SK-N-SH (cell line): Measurements from ENCODE around the gene CREB5. TPM values are rescaled to one million over a fixed set of nuclear protein-coding genes. Genes with fewer than 3 reads are reported as not detected.

Experiments
- CTCF ChIA-PET: fragments of 300-600, 350-600 bp; formaldehyde crosslinking; extraction: SDS; loops from one replicate; lab custom pipeline; 2021; lab: Yijun Ruan, JAX
- POLR2A ChIA-PET: fragments of 350-600 bp; sonication (Branson Sonifier 250); formaldehyde crosslinking; extraction: SDS; loops from one replicate; lab custom pipeline; 2020; ENCODE audit warnings: antibody characterized with exemption, inconsistent platforms; lab: Yijun Ruan, JAX
- DNase-seq: peaks from one replicate; pipeline ENCODE4 v3.0.0; 2012
- H2AFZ ChIP-seq: fragments of 200-600 bp; sonication (generic); 2 replicates; pipeline ENCODE4 v1.8.1; 2016; ENCODE audit warnings: antibody characterized with exemption, mild to moderate bottlenecking, low read depth
- H3F3A ChIP-seq: fragments of 200-600 bp; sonication (generic); replicated peaks from 2 replicates; pipeline ENCODE3; 2016; ENCODE audit warnings: antibody characterized with exemption, mild to moderate bottlenecking; ENCODE audit not compliant: insufficient read depth
- H3K27ac ChIP-seq, 2 experiments: fragments of 200-500 bp in 1 of 2; fragments of 200-600 bp in 1 of 2; sonication (Bioruptor generic) in 1 of 2; sonication (generic), shearing (Covaris generic) in 1 of 2; 2 replicates each; pipeline versions ENCODE4 v1.5.1 to v1.6.1; 2014 to 2016; ENCODE audit warnings: low read depth in 2 of 2, inconsistent platforms in 1 of 2, low read length in 1 of 2, mild to moderate bottlenecking in 1 of 2, mixed read lengths in 1 of 2
- H3K27me3 ChIP-seq: fragments of 200-600 bp; sonication (generic), shearing (Covaris generic); 2 replicates; pipeline ENCODE4 v1.6.1; 2016; ENCODE audit warnings: mixed run types; ENCODE audit not compliant: insufficient read depth
- H3K36me3 ChIP-seq, 2 experiments: fragments of 200-500 bp in 1 of 2; fragments of 200-600 bp in 1 of 2; sonication (Bioruptor generic) in 1 of 2; sonication (generic) in 1 of 2; replicated peaks in 1 of 2; 2 replicates each; pipeline versions ENCODE3 to v1.5.1; 2014 to 2016; ENCODE audit warnings: low read length in 1 of 2, mild to moderate bottlenecking in 1 of 2; ENCODE audit not compliant: insufficient read depth in 2 of 2, control insufficient read depth in 1 of 2
- H3K4me1 ChIP-seq, 2 experiments: fragments of 200-500 bp in 1 of 2; fragments of 200-600 bp in 1 of 2; sonication (Bioruptor generic) in 1 of 2; sonication (generic), shearing (Covaris generic) in 1 of 2; 2 replicates each; pipeline versions ENCODE4 v1.5.1 to v1.6.1; 2014 to 2016; ENCODE audit warnings: low read depth in 1 of 2, low read length in 1 of 2, mixed run types in 1 of 2; ENCODE audit not compliant: insufficient read depth in 2 of 2, control insufficient read depth in 1 of 2
- H3K4me2 ChIP-seq: fragments of 200-600 bp; sonication (generic), shearing (Covaris generic); 2 replicates; pipeline ENCODE4 v1.6.1; 2017; ENCODE audit warnings: mixed run types
- H3K4me3 ChIP-seq, 2 experiments: fragments of 200-500 bp in 1 of 2; fragments of 200-600 bp in 1 of 2; sonication (Bioruptor generic) in 1 of 2; sonication (generic), shearing (Covaris generic) in 1 of 2; 2 replicates each; pipeline versions ENCODE4 v1.5.1 to v1.8.1; 2014 to 2016; ENCODE audit warnings: low read depth in 2 of 2, inconsistent platforms in 1 of 2, low read length in 1 of 2, mild to moderate bottlenecking in 1 of 2, mixed read lengths in 1 of 2, moderate library complexity in 1 of 2
- H3K79me2 ChIP-seq: fragments of 200-600 bp; sonication (generic); 2 replicates; pipeline ENCODE4 v1.8.1; 2017; ENCODE audit warnings: mild to moderate bottlenecking; ENCODE audit not compliant: insufficient read depth
- H3K9ac ChIP-seq: fragments of 200-600 bp; sonication (generic); 2 replicates; pipeline ENCODE4 v1.6.1; 2017; ENCODE audit warnings: mixed run types
- H3K9me2 ChIP-seq: fragments of 200-600 bp; sonication (generic); 2 replicates; pipeline ENCODE4 v1.6.1; 2017; ENCODE audit warnings: mixed run types
- H3K9me3 ChIP-seq: fragments of 200-600 bp; sonication (generic); 2 replicates; pipeline ENCODE4 v1.6.1; 2017; ENCODE audit warnings: mixed run types, mild to moderate bottlenecking, moderate library complexity
- H4K20me1 ChIP-seq: fragments of 200-600 bp; sonication (generic); 2 replicates; pipeline ENCODE4 v1.6.1; 2017; ENCODE audit warnings: mild to moderate bottlenecking, mixed run types; ENCODE audit not compliant: insufficient read depth
- CHD2 ChIP-seq: fragments of 150-350 bp; IDR thresholded peaks from 2 replicates; pipeline ENCODE4 v1.6.1; 2018; ENCODE audit warnings: low read length; ENCODE audit not compliant: partially characterized antibody
- EP300 ChIP-seq, 2 experiments: IDR thresholded peaks; 2 replicates each; pipeline versions ENCODE4 v1.4.0 to v1.6.1; 2012; ENCODE audit warnings: borderline replicate concordance in 1 of 2, low read depth in 1 of 2, low read length in 1 of 2
- FOSL2 ChIP-seq: IDR thresholded peaks from 2 replicates; pipeline ENCODE4 v1.4.0; 2012; ENCODE audit warnings: low read depth, mild to moderate bottlenecking, moderate library complexity, borderline replicate concordance
- FOXJ3 ChIP-seq: sonication (generic); formaldehyde crosslinking; IDR thresholded peaks from 2 replicates; pipeline ENCODE4 v1.5.1; 2020; ENCODE audit warnings: mild to moderate bottlenecking, missing genetic modification reagents
- FOXM1 ChIP-seq: IDR thresholded peaks from 2 replicates; pipeline ENCODE4 v1.4.0; 2012; ENCODE audit warnings: low read depth, mild to moderate bottlenecking
- NRF1 ChIP-seq: IDR thresholded peaks from 2 replicates; pipeline ENCODE4 v1.6.1; 2012; ENCODE audit warnings: low read depth, mild to moderate bottlenecking, low read length
- PBX3 ChIP-seq: IDR thresholded peaks from 2 replicates; pipeline ENCODE4; 2012
- RAD21 ChIP-seq: IDR thresholded peaks from 2 replicates; pipeline ENCODE4 v1.6.1; 2012; ENCODE audit warnings: mild to moderate bottlenecking, low read length
- TAF1 ChIP-seq: IDR thresholded peaks from 2 replicates; pipeline ENCODE4 v1.6.1; 2012; ENCODE audit warnings: low read depth, mild to moderate bottlenecking, low read length, moderate library complexity, borderline replicate concordance
- TCF12 ChIP-seq: IDR thresholded peaks from 2 replicates; pipeline ENCODE4 v1.4.0; 2012
- YY1 ChIP-seq: IDR thresholded peaks from 2 replicates; pipeline ENCODE4 v1.4.0; 2012; ENCODE audit warnings: low read depth, mild to moderate bottlenecking
- WGBS: methylation state at CpG from one replicate; pipeline ENCODE4 v1.1.6; 2017; ENCODE audit warnings: low lambda C conversion rate; 5-methylcytosine and 5-hydroxymethylcytosine counted together
- polyA plus RNA-seq, 3 experiments: library from polyadenylated mRNA; depleted of rRNA; stranded (reverse); fragments of >200 nt; gene quantifications; 2 replicates each; pipeline ENCODE4 v1.2.3, GENCODE V29; 2012
- TF ChIP-seq, protein P1 (sequence below): IDR thresholded peaks from 2 replicates; pipeline ENCODE4 v1.6.1; 2012; ENCODE audit warnings: mild to moderate bottlenecking, low read depth, low read length, moderate library complexity
- TF ChIP-seq, protein P2 (sequence below): fragments of 150-350 bp; IDR thresholded peaks from 2 replicates; pipeline ENCODE4 v1.6.1; 2017; ENCODE audit warnings: antibody characterized with exemption, low read length, low read depth, borderline replicate concordance
- TF ChIP-seq, protein P3 (sequence below): fragments of 150-350 bp; IDR thresholded peaks from 2 replicates; pipeline ENCODE4 v1.6.1; 2016; ENCODE audit warnings: mild to moderate bottlenecking, low read depth, low read length

Gene CREB5
- polyA plus RNA-seq, 1 of the 3 experiments (the other 2 are of a cell fraction) = 19.3 TPM

DNA sequence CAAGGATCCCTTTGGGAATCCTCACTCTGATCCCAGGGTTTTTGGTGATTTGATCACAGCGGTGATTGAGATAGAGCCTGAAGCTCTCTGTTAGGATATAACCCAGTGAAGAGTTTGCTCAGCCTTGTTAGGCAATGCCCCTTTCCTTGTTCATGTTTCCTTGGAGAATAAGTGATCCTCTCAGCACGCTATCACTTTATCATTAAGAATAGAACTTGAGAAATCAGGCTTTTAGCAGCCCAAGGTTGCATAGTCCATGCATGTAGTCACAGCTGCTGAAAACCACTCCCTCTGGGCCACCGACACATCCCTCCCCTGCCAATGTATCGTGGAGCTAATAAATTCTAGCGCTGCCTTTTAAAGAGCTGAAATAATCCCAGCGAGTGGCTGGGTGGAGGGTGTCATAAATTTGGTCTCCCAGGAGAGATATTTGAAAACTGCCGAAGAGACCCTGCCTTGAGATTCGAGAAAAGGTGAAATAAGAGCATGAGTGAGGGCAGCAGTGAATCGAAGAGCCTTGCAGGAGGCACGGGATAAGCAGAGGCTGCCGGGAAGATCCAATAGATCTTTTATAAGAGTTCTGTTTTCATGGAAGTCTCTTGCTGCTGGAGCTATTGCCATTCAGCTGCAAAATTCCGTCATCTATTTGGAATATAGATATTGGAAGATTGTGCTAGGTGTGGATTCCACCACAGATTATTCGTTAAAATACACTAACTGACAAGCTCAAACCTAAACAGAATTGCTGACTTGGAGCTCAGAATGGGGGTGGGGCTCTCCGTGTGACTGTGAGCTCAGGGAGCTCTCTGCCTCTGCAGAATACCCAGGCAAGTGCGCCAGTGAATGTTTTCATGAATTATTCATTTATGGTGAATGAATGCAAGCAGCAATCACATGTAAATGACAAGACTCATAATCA is 296.0 kb downstream of the CREB5 start:
- no peaks in the 10 kb centered on the region for H3K27me3 ChIP-seq
- H3K9ac ChIP-seq = no peak overlapping the region
- no peak overlapping the region for H2AFZ ChIP-seq
- no peak for TF ChIP-seq PBX3
- TF ChIP-seq, protein P1, sequence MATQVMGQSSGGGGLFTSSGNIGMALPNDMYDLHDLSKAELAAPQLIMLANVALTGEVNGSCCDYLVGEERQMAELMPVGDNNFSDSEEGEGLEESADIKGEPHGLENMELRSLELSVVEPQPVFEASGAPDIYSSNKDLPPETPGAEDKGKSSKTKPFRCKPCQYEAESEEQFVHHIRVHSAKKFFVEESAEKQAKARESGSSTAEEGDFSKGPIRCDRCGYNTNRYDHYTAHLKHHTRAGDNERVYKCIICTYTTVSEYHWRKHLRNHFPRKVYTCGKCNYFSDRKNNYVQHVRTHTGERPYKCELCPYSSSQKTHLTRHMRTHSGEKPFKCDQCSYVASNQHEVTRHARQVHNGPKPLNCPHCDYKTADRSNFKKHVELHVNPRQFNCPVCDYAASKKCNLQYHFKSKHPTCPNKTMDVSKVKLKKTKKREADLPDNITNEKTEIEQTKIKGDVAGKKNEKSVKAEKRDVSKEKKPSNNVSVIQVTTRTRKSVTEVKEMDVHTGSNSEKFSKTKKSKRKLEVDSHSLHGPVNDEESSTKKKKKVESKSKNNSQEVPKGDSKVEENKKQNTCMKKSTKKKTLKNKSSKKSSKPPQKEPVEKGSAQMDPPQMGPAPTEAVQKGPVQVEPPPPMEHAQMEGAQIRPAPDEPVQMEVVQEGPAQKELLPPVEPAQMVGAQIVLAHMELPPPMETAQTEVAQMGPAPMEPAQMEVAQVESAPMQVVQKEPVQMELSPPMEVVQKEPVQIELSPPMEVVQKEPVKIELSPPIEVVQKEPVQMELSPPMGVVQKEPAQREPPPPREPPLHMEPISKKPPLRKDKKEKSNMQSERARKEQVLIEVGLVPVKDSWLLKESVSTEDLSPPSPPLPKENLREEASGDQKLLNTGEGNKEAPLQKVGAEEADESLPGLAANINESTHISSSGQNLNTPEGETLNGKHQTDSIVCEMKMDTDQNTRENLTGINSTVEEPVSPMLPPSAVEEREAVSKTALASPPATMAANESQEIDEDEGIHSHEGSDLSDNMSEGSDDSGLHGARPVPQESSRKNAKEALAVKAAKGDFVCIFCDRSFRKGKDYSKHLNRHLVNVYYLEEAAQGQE = no peak
- TF ChIP-seq CHD2 = no peak
- no peak for TF ChIP-seq TAF1
- TF ChIP-seq, all 33 proteins: peak for 0
- no peaks in the 10 kb centered on the region for H3K9me2 ChIP-seq
- no peaks in the 10 kb centered on the region for H4K20me1 ChIP-seq
- no peaks in the 10 kb centered on the region for H3K9me3 ChIP-seq
- DNase-seq = no peak
- H3F3A ChIP-seq = no peaks in the 10 kb centered on the region
- ChIA-PET POLR2A (no interaction called here), CTCF (interaction anchor here (1.0 to 1.2 kb wide), 4 partner anchors 10 to 409 kb away, joined by 3 to 4 read pairs (median 4); no protein-coding TSS in a partner anchor)
- H3K4me1 ChIP-seq = peaks cover 0 to 4% of the 10 kb centered on the region in 2 experiments; a peak in 1 of 4 replicates
- H3K36me3 ChIP-seq = no peaks in the 10 kb centered on the region
- 87% methylated on average over 15 of the region's 15 CpGs for WGBS
- H3K79me2 ChIP-seq = no peaks in the 10 kb centered on the region
- no peak overlapping the region for H3K4me2 ChIP-seq
- no peak overlapping the region for H3K4me3 ChIP-seq
- H3K27ac ChIP-seq = no peak overlapping the region

DNA sequence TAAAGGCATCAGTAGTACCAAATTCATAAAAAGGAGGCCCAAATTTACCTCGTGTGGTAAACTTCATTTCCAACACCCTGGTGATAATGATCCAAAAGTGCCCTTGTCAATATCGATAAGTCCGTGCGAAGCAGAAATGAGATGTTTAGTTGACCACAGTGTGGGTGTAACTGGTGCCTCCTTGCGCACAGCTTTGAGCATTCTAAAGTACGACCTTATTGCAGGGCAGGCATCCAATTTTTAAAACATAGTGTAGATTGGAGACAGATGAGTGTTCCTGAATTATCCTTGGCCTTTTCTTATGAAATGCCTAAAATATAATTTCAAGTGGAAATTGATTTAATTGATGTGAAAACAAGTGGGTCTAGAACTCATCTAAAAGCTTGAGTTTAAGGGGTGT is 297.4 kb downstream of the CREB5 start:
- H3F3A ChIP-seq = no peaks in the 10 kb centered on the region
- H3K79me2 ChIP-seq = no peaks in the 10 kb centered on the region
- no peak overlapping the region for H3K9ac ChIP-seq
- no peak overlapping the region for H3K4me2 ChIP-seq
- H3K9me3 ChIP-seq = no peaks in the 10 kb centered on the region
- no peak overlapping the region for H3K27ac ChIP-seq
- ChIA-PET CTCF (interaction anchor here (1.2 kb wide), 1 partner anchor 26 kb away, joined by 3 read pairs; no protein-coding TSS in a partner anchor), POLR2A (no interaction called here)
- H3K36me3 ChIP-seq = no peaks in the 10 kb centered on the region
- WGBS = 90% methylated on average over 6 of the region's 6 CpGs
- H2AFZ ChIP-seq = no peak overlapping the region
- peaks cover 0 to 4% of the 10 kb centered on the region in 2 experiments; a peak in 1 of 4 replicates for H3K4me1 ChIP-seq
- TF ChIP-seq, protein P1 = no peak
- TF ChIP-seq TCF12 = no peak
- TF ChIP-seq FOSL2 = no peak
- no peak for TF ChIP-seq EP300 (IDR thresholded peaks at IDR 0.05; ENCODE audit: borderline replicate concordance in 1 of 2, low read depth in 1 of 2, low read length in 1 of 2)
- TF ChIP-seq, protein P2, sequence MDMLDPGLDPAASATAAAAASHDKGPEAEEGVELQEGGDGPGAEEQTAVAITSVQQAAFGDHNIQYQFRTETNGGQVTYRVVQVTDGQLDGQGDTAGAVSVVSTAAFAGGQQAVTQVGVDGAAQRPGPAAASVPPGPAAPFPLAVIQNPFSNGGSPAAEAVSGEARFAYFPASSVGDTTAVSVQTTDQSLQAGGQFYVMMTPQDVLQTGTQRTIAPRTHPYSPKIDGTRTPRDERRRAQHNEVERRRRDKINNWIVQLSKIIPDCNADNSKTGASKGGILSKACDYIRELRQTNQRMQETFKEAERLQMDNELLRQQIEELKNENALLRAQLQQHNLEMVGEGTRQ = no peak
- TF ChIP-seq FOXJ3 (CRISPR knock-in tag) = no peak
- TF ChIP-seq NRF1 = no peak
- TF ChIP-seq, protein P3, sequence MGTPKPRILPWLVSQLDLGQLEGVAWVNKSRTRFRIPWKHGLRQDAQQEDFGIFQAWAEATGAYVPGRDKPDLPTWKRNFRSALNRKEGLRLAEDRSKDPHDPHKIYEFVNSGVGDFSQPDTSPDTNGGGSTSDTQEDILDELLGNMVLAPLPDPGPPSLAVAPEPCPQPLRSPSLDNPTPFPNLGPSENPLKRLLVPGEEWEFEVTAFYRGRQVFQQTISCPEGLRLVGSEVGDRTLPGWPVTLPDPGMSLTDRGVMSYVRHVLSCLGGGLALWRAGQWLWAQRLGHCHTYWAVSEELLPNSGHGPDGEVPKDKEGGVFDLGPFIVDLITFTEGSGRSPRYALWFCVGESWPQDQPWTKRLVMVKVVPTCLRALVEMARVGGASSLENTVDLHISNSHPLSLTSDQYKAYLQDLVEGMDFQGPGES = no peak
- no peak for TF ChIP-seq FOXM1
- TF ChIP-seq YY1 = no peak
- TF ChIP-seq RAD21 = no peak
- no peaks in the 10 kb centered on the region for H3K9me2 ChIP-seq
- H3K27me3 ChIP-seq = no peaks in the 10 kb centered on the region
- DNase-seq = no peak
- H3K4me3 ChIP-seq = no peak overlapping the region
- H4K20me1 ChIP-seq = no peaks in the 10 kb centered on the region
